HUES64 (cell line): ENCODE data around the gene RPRD1A.
"Not testable (repeated sequence)": the region's sequence is repeated elsewhere in the genome, so short reads cannot be mapped to it uniquely, and the experiment has no call there.

ENCODE experiments used
- H3K27ac ChIP-seq: 2 replicates; pipeline ENCODE4 v1.7.0; 2013; ENCODE audit warnings: low read depth, low read length, inconsistent platforms
- H3K27me3 ChIP-seq: 2 replicates; pipeline ENCODE4 v1.6.1; 2013; ENCODE audit warnings: mild to moderate bottlenecking, low read length; ENCODE audit not compliant: insufficient read depth
- H3K36me3 ChIP-seq: 2 replicates; pipeline ENCODE4 v1.6.1; 2013; ENCODE audit warnings: mild to moderate bottlenecking, low read length; ENCODE audit not compliant: insufficient read depth
- H3K4me1 ChIP-seq: 2 replicates; pipeline ENCODE4 v1.6.1; 2013; ENCODE audit warnings: mild to moderate bottlenecking, low read length, moderate library complexity; ENCODE audit not compliant: insufficient read depth
- H3K4me3 ChIP-seq: 2 replicates; pipeline ENCODE4 v1.5.1; 2013; ENCODE audit warnings: mild to moderate bottlenecking, low read length, moderate library complexity
- H3K9ac ChIP-seq: 2 replicates; pipeline ENCODE4 v1.6.1; 2013; ENCODE audit warnings: mild to moderate bottlenecking, low read depth, low read length
- H3K9me3 ChIP-seq: 2 replicates; pipeline ENCODE4 v1.6.1; 2013; ENCODE audit warnings: low read depth, low read length; ENCODE audit not compliant: insufficient read depth
- WGBS: fragments of 150-250, 120-280 bp; methylation state at CpG from one replicate; pipeline ENCODE4 v1.1.7; 2013; ENCODE audit warnings: missing lambda C conversion rate; 5-methylcytosine and 5-hydroxymethylcytosine counted together

The RPRD1A gene

DNA sequence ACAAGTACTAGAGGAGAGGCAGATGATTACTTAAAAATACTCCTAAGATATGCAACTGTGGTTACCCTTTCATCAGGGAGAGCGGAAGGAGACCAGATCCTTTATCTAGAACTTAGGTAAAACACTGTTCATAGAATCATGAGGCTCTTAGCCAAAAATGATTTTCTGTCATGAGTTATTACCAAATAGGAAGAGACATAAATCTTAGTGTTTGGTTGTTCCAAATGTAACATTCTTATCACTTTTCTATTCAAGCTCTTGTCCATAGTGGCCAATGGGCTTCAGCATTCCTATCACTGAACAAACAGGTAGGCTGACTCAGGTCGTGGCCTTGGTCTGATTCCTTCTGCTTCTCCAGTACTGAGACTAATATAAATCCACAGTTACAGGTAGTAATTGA, 38.5 kb downstream of the RPRD1A start:
- no peak overlapping the region for H3K4me3 ChIP-seq
- H3K27ac ChIP-seq, result no peak overlapping the region
- peaks cover 87% of the 10 kb centered on the region for H3K36me3 ChIP-seq
- no peaks in the 10 kb centered on the region for H3K27me3 ChIP-seq
- no peaks in the 10 kb centered on the region for H3K9me3 ChIP-seq
- no peak overlapping the region for H3K9ac ChIP-seq
- 94% methylated on average over 2 of the region's 2 CpGs for WGBS
- no peaks in the 10 kb centered on the region for H3K4me1 ChIP-seq

DNA sequence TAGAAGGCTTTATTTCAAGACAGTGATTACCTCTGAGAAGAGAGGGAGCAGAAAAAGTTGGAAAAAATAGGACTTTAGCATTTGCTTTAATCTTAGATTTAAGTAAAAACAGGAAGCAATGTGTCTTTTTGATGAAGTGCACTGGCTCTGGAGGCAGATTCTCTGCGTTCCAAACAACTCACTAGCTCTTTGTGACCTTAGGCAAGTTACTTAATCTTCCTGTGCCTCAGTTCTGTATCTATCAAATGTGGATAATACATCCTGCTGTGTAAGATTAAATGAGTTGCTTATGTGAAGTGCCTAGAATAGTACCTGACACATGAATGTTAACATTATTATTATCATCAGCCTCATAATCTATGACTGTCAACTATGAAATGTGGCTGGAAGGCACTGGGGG, 42.3 kb downstream of the RPRD1A start:
- H3K4me3 ChIP-seq, result no peak overlapping the region
- H3K36me3 ChIP-seq, result peaks cover 65% of the 10 kb centered on the region
- no peak overlapping the region for H3K9ac ChIP-seq
- no peak overlapping the region for H3K27ac ChIP-seq
- WGBS, result 95% methylated on average over 1 of the region's 1 CpG
- no peaks in the 10 kb centered on the region for H3K4me1 ChIP-seq
- no peaks in the 10 kb centered on the region for H3K9me3 ChIP-seq
- H3K27me3 ChIP-seq, result no peaks in the 10 kb centered on the region

GRCh38 chr18:36024241-36024640, 43.1 kb downstream of the RPRD1A start:
- H3K27ac ChIP-seq, H3K9me3 ChIP-seq, H3K4me1 ChIP-seq, H3K4me3 ChIP-seq, H3K27me3 ChIP-seq, H3K9ac ChIP-seq: not testable (repeated sequence)
- WGBS, result 100% methylated on average over 3 of the region's 3 CpGs
- H3K36me3 ChIP-seq, result peaks cover 63% of the 10 kb centered on the region

- 96% methylated on average over 1 of the region's 1 CpG for WGBS
- Histone ChIP-seq H3K27me3 (no peaks in the 10 kb centered on the region), H3K9ac (no peak overlapping the region), H3K9me3 (no peaks in the 10 kb centered on the region), H3K4me1 (no peaks in the 10 kb centered on the region), H3K4me3 (no peak overlapping the region), H3K27ac (no peak overlapping the region), H3K36me3 (peaks cover 54% of the 10 kb centered on the region)
Observed at GRCh38 chr18:36023336-36023735, 44.0 kb downstream of the RPRD1A start.

GRCh38 chr18:36020174-36020711, 47.1 kb downstream of the RPRD1A start:
- H3K9ac ChIP-seq, result no peak overlapping the region
- no peak overlapping the region for H3K27ac ChIP-seq
- no peaks in the 10 kb centered on the region for H3K4me1 ChIP-seq
- H3K36me3 ChIP-seq, result peaks cover 23% of the 10 kb centered on the region
- no peaks in the 10 kb centered on the region for H3K27me3 ChIP-seq
- no peaks in the 10 kb centered on the region for H3K9me3 ChIP-seq
- H3K4me3 ChIP-seq, result no peak overlapping the region
- WGBS, result 100% methylated on average over 2 of the region's 3 CpGs

GRCh38 chr18:36017232-36017631, 50.1 kb downstream of the RPRD1A start:
- H3K27ac ChIP-seq, result no peak overlapping the region
- WGBS, result 96% methylated on average over 1 of the region's 2 CpGs
- no peaks in the 10 kb centered on the region for H3K27me3 ChIP-seq
- no peaks in the 10 kb centered on the region for H3K4me1 ChIP-seq
- no peak overlapping the region for H3K9ac ChIP-seq
- H3K4me3 ChIP-seq, result no peak overlapping the region
- peaks cover 7% of the 10 kb centered on the region; the same call in 1 of the 2 replicates for H3K36me3 ChIP-seq
- H3K9me3 ChIP-seq, result no peaks in the 10 kb centered on the region

- Histone ChIP-seq H3K4me3 (no peak overlapping the region), H3K36me3 (peaks cover 7% of the 10 kb centered on the region; the same call in 1 of the 2 replicates), H3K9me3 (no peaks in the 10 kb centered on the region), H3K27me3 (no peaks in the 10 kb centered on the region), H3K4me1 (no peaks in the 10 kb centered on the region), H3K27ac (no peak overlapping the region), H3K9ac (no peak overlapping the region)
- WGBS, result 96% methylated on average over 3 of the region's 3 CpGs
Observed at GRCh38 chr18:36015629-36016028, 51.7 kb downstream of the RPRD1A start.

- 90% methylated on average over 1 of the region's 2 CpGs for WGBS
- H3K36me3 ChIP-seq, result peaks cover 3% of the 10 kb centered on the region; the same call in 1 of the 2 replicates
- no peak overlapping the region for H3K27ac ChIP-seq
- H3K9ac ChIP-seq, result no peak overlapping the region
- no peaks in the 10 kb centered on the region for H3K27me3 ChIP-seq
- H3K9me3 ChIP-seq, result no peaks in the 10 kb centered on the region
- H3K4me3 ChIP-seq, result no peak overlapping the region
- H3K4me1 ChIP-seq, result no peaks in the 10 kb centered on the region
Observed at GRCh38 chr18:36012891-36013290, 54.5 kb downstream of the RPRD1A start.

GRCh38 chr18:36009214-36009613, 58.1 kb downstream of the RPRD1A start:
- Histone ChIP-seq H3K9ac (no peak overlapping the region), H3K27ac (no peak overlapping the region), H3K4me3 (no peak overlapping the region), H3K36me3 (peaks cover 3% of the 10 kb centered on the region; the same call in 1 of the 2 replicates), H3K4me1 (no peaks in the 10 kb centered on the region), H3K9me3 (no peaks in the 10 kb centered on the region), H3K27me3 (no peaks in the 10 kb centered on the region)
- WGBS, result 94% methylated on average over 3 of the region's 3 CpGs

DNA sequence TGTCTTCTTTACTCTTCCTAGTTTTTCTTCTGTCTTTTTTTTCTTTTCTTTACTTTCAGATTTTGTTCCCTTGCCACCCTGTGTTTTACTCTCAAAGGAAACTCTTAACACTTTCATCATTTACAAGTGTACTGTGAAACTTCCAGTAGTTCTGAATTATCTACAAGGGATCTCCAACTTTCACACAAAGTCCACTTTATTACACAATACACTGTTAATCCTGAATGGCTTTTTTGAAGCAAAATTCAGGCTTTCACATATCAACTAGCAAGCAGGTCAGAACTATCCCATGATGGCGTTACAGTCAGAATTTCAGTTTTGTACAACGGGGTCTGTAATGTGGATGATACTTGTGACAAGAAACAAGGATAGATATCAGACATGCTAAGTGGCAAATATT, 60.4 kb downstream of the RPRD1A start:
- Histone ChIP-seq H3K9me3 (no peaks in the 10 kb centered on the region), H3K27ac (no peak overlapping the region), H3K4me3 (no peak overlapping the region), H3K4me1 (no peaks in the 10 kb centered on the region), H3K36me3 (no peaks in the 10 kb centered on the region), H3K9ac (no peak overlapping the region), H3K27me3 (no peaks in the 10 kb centered on the region)
- 93% methylated on average over 2 of the region's 2 CpGs for WGBS

DNA sequence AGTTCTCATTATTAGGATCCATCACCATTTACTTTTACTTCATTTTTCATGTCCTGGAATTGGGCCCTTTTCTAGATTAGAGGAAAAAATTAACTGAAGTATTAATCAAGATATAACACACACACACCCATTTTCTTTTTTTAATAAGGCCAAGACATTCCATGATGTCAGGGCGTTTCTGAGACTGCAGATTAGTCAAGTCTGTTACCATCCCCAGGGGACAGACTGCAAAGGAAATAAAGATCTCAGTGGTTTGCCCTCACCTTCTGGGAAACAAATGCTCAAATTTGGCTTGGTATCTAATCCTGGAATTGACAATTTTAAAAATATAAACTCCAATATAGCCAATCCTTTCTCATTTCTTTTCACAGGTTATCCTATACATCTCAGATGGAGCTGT, 67.4 kb downstream of the RPRD1A start:
- no peaks in the 10 kb centered on the region for H3K36me3 ChIP-seq
- no peak overlapping the region for H3K27ac ChIP-seq
- H3K4me1 ChIP-seq, result no peaks in the 10 kb centered on the region
- no peaks in the 10 kb centered on the region for H3K9me3 ChIP-seq
- WGBS, result 79% methylated on average over 1 of the region's 1 CpG
- H3K27me3 ChIP-seq, result no peaks in the 10 kb centered on the region
- H3K4me3 ChIP-seq, result no peak overlapping the region
- H3K9ac ChIP-seq, result no peak overlapping the region

GRCh38 chr18:35998967-35999366, 68.4 kb downstream of the RPRD1A start:
- no peaks in the 10 kb centered on the region for H3K4me1 ChIP-seq
- WGBS, result 83% methylated on average over 1 of the region's 1 CpG

More at GRCh38 chr18:35998967-35999366, 68.4 kb downstream of the RPRD1A start:
- H3K9ac ChIP-seq, result no peak overlapping the region
- H3K36me3 ChIP-seq, result no peaks in the 10 kb centered on the region
- no peak overlapping the region for H3K4me3 ChIP-seq
- H3K27ac ChIP-seq, result no peak overlapping the region
- no peaks in the 10 kb centered on the region for H3K9me3 ChIP-seq
- no peaks in the 10 kb centered on the region for H3K27me3 ChIP-seq
